Activated CD8-positive, alpha-beta T cell treated with anti-CD3 and anti-CD28 coated beads for 36 hours (primary cell): ENCODE results near the gene NGRN. TPM values are rescaled to one million over a fixed set of nuclear protein-coding genes. Genes with fewer than 3 reads are reported as not detected.

Experiments
- ATAC-seq: fragments of 200-7000 bp; cut with Tn5 transposase; one replicate; pipeline ENCODE4 v1.10.0; 2021; ENCODE audit warnings: mild to moderate bottlenecking, moderate library complexity
- CTCF ChIA-PET: fragments of 350-600 bp; sonication (Branson Sonifier 250); formaldehyde crosslinking; loops from one replicate; lab custom pipeline; 2021; ENCODE audit warnings: antibody characterized with exemption; lab: Charles Lee
- POLR2A ChIA-PET: fragments of 350-600 bp; sonication (Branson Sonifier 250); formaldehyde crosslinking; loops from one replicate; lab custom pipeline; 2021; ENCODE audit warnings: antibody characterized with exemption; lab: Charles Lee
- DNase-seq: peaks from one replicate; pipeline ENCODE4 v3.0.0-alpha.2; 2020
- H3K27ac Mint-ChIP-seq: one replicate; pipeline ENCODE4 v1.8.0; 2021; ENCODE audit warnings: mild to moderate bottlenecking, mixed read lengths
- H3K27me3 Mint-ChIP-seq: one replicate; pipeline ENCODE4 v1.8.0; 2021; ENCODE audit warnings: mixed read lengths
- H3K36me3 Mint-ChIP-seq: one replicate; pipeline ENCODE4 v1.8.0; 2021; ENCODE audit warnings: low read depth, mixed read lengths
- H3K4me1 Mint-ChIP-seq: one replicate; pipeline ENCODE4 v1.8.0; 2021; ENCODE audit warnings: low read depth, mixed read lengths
- H3K4me3 Mint-ChIP-seq: one replicate; pipeline ENCODE4 v1.8.0; 2021; ENCODE audit warnings: mild to moderate bottlenecking, moderate library complexity, mixed read lengths
- H3K9me3 Mint-ChIP-seq: one replicate; pipeline ENCODE4 v1.8.0; 2021; ENCODE audit warnings: mixed read lengths
- CTCF ChIP-seq: fragments of 200-600 bp; IDR thresholded peaks from one replicate; pipeline ENCODE4 v1.8.0; 2022; ENCODE audit warnings: antibody characterized with exemption, mild to moderate bottlenecking
- intact Hi-C: fragments of 100-400 bp; cut with micrococcal nuclease; formaldehyde crosslinking; loops from one replicate; pipeline ENCODE4 v1.10.0; 2022
- total RNA-seq, 2 experiments: library from RNA; stranded (reverse); gene quantifications; one replicate each; pipeline ENCODE4 v1.2.3, GENCODE V29; 2021

NGRN gene
- total RNA-seq, 2 experiments from 2014 or later: 22.2 to 23.1 TPM

DNA sequence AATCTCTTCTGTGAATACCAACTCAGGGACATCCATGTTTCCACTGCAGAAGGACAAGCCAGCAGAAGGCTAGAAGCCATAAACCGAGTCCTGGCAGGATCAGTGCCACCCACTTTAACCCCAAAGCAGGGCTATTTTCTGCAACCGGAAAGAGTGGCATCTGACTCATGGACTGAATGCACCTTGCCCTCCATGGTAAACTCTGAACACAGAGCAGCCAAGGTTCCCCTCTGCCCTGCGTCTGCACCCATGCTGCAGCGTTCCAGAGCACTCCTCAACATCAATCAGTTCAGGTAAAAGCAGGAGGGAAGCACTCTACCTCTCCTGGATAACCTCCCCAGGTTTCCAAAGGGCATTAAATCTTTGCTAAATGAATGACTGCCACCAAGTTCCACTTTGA is 801 bp upstream of the NGRN start:
- DNase-seq: peak; percentile 54
- Mint-ChIP-seq H3K9me3 (no peaks in the 10 kb centered on the region), H3K27me3 (no peaks in the 10 kb centered on the region), H3K4me1 (peaks cover 26% of the 10 kb centered on the region), H3K27ac (peak overlapping the region; percentile 99), H3K36me3 (peaks cover 27% of the 10 kb centered on the region), H3K4me3 (peak overlapping the region; percentile 85)
- intact Hi-C loops: loop anchor here (5.0 kb wide), 1 partner anchor 32 kb away; the partner anchor contains the start of genes CIB1 and GDPGP1
- ChIA-PET POLR2A (interaction anchor here (1.8 kb wide), 1 partner anchor 29 kb away, joined by 9 read pairs; no protein-coding TSS in a partner anchor), CTCF (no interaction called here)
- no peak for TF ChIP-seq CTCF
- peak; percentile 51 for ATAC-seq

- ATAC-seq: peak; percentile 16
- H3K4me3 Mint-ChIP-seq: peak overlapping the region; percentile 85
- no peaks in the 10 kb centered on the region for H3K27me3 Mint-ChIP-seq
- H3K36me3 Mint-ChIP-seq: peaks cover 36% of the 10 kb centered on the region
- peak; percentile 65 for DNase-seq
- H3K4me1 Mint-ChIP-seq: peaks cover 34% of the 10 kb centered on the region
- peak overlapping the region; percentile 99 for H3K27ac Mint-ChIP-seq
- POLR2A ChIA-PET: interaction anchor here (0.5 to 1.8 kb wide), 14 partner anchors 8 to 666 kb away, joined by 3 to 9 read pairs (median 4); partner anchors contain the start of genes HDDC3 and TTLL13
- no peak for TF ChIP-seq CTCF
- CTCF ChIA-PET: interaction anchor here (1.3 kb wide), 1 partner anchor 16 kb away, joined by 3 read pairs; no protein-coding TSS in a partner anchor
- intact Hi-C loops: loop anchor here (5.0 kb wide), 1 partner anchor 34 kb away; the partner anchor contains the start of genes CIB1 and GDPGP1
- no peaks in the 10 kb centered on the region for H3K9me3 Mint-ChIP-seq
Measured at GRCh38 chr15:90266061-90266431, 574 bp downstream of the NGRN start.

DNA sequence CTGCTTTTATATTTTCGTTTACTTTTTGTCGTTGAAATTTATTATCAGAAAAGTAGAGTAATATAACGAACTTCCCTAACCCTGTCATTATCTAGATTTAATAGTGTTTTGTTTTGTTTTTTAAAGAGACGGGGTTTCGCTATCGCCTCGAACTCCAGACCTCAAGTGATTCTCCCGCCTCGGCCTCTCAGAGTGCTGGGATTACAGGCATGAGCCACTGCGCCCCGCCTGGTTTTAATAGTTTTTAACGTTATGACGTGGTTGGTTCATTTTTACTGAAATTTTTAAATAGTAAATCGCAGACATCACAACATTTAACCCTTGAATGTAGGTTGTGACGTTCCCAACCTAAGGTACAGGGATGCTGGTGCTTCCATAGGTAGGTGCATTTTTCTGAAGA is 1.0 kb downstream of the NGRN start:
- H3K27me3 Mint-ChIP-seq: no peaks in the 10 kb centered on the region
- DNase-seq: peak; percentile 50
- H3K4me1 Mint-ChIP-seq: peaks cover 39% of the 10 kb centered on the region

DNA sequence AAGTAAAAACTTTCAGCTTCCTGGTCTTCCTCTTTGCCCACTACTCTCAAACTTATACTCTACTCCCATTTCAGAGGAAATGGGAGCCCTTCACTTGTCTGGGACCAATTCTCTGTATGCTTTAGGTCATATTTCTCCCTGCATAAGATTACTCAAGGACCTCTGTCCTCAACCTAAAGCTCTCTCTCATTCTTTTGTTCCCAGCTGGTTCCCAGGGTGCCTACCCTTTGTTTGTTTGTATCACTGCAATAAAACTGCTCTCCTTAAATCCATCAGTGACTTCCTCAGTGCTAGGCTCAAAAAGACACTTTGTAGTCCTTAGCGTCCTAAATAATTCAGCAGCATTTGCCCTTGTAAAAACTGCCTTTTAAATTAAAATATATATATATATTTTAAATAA is 2.9 kb downstream of the NGRN start:
- ATAC-seq (no peak), DNase-seq (no peak)
- Mint-ChIP-seq H3K36me3 (peaks cover 48% of the 10 kb centered on the region), H3K4me1 (peaks cover 45% of the 10 kb centered on the region), H3K9me3 (no peaks in the 10 kb centered on the region), H3K27ac (peak overlapping the region; percentile 37), H3K4me3 (peak overlapping the region; percentile 85), H3K27me3 (no peaks in the 10 kb centered on the region)
- ChIA-PET CTCF (interaction anchor here (0.8 to 1.5 kb wide), 6 partner anchors 21 to 213 kb away, joined by 3 to 6 read pairs (median 3); no protein-coding TSS in a partner anchor), POLR2A (interaction anchor here (1.2 to 1.4 kb wide), 4 partner anchors 23 to 172 kb away, joined by 3 to 4 read pairs (median 3); no protein-coding TSS in a partner anchor)
- TF ChIP-seq CTCF: no peak
- intact Hi-C loops: loop anchor here (5.0 kb wide), 1 partner anchor 36 kb away; the partner anchor contains the start of genes CIB1 and GDPGP1

More for the DNA sequence above, 1.0 kb downstream of the NGRN start:
- Mint-ChIP-seq H3K27ac (peak overlapping the region; percentile 99), H3K4me3 (peak overlapping the region; percentile 85), H3K36me3 (peaks cover 40% of the 10 kb centered on the region), H3K9me3 (no peaks in the 10 kb centered on the region)
- ChIA-PET POLR2A (interaction anchor here (0.7 to 1.8 kb wide), 5 partner anchors 31 to 128 kb away, joined by 3 to 9 read pairs (median 3); partner anchors contain the start of gene CIB1), CTCF (interaction anchor here (0.7 to 1.3 kb wide), 2 partner anchors 15 to 27 kb away, joined by 3 read pairs; no protein-coding TSS in a partner anchor)
- ATAC-seq: no peak
- intact Hi-C loops: loop anchor here (5.0 kb wide), 1 partner anchor 34 kb away; the partner anchor contains the start of genes CIB1 and GDPGP1
- TF ChIP-seq CTCF: no peak
